RWPE1 (cell line): ENCODE results near the gene POU3F3.

ENCODE experiments used
- CTCF ChIA-PET: fragments of 350-600 bp; sonication (Branson Sonifier 250); formaldehyde crosslinking; extraction: SDS; loops from one replicate; lab custom pipeline; 2021; lab: Yijun Ruan, JAX
- POLR2A ChIA-PET: fragments of 400-600 bp; formaldehyde crosslinking; extraction: SDS; loops from one replicate; lab custom pipeline; 2020; ENCODE audit warnings: antibody characterized with exemption; ENCODE audit not compliant: low non-redundant PET; lab: Yijun Ruan, JAX
- DNase-seq: peaks from one replicate; pipeline ENCODE4 v3.0.0; 2012; ENCODE audit warnings: low spot score
- H3K27ac ChIP-seq: fragments of 450-650 bp; 2 replicates; pipeline ENCODE4 v1.5.1; 2017
- CTCF ChIP-seq: fragments of 450-650 bp; conservative IDR thresholded peaks from 2 replicates; pipeline ENCODE4 v1.5.1; 2017; ENCODE audit warnings: low read depth, mild to moderate bottlenecking

POU3F3 gene

GRCh38 chr2:104859291-104859765 is 5.4 kb downstream of the POU3F3 start:
- POLR2A ChIA-PET = no interaction called here
- H3K27ac ChIP-seq = no peak overlapping the region
- DNase-seq = no peak
- TF ChIP-seq CTCF = no peak
- CTCF ChIA-PET = interaction anchor here (0.6 kb wide), 1 partner anchor 11 kb away, joined by 3 read pairs; no protein-coding TSS in a partner anchor

- ChIA-PET CTCF (interaction anchor here (2.9 kb wide), 1 partner anchor 10 kb away, joined by 15 read pairs; no protein-coding TSS in a partner anchor), POLR2A (no interaction called here)
- no peak overlapping the region for H3K27ac ChIP-seq
- no peak for DNase-seq
- no peak for TF ChIP-seq CTCF
These were observed 6.0 kb downstream of the POU3F3 start for GRCh38 chr2:104859766-104860450.

- ChIA-PET CTCF (interaction anchor here (2.9 kb wide), 1 partner anchor 11 kb away, joined by 15 read pairs; no protein-coding TSS in a partner anchor), POLR2A (no interaction called here)
- DNase-seq = no peak
- no peak for TF ChIP-seq CTCF
- no peak overlapping the region for H3K27ac ChIP-seq
These were observed 6.5 kb downstream of the POU3F3 start for GRCh38 chr2:104860451-104860790.

- ChIA-PET CTCF (interaction anchor here (0.6 to 2.9 kb wide), 2 partner anchors 12 to 30 kb away, joined by 3 to 15 read pairs; no protein-coding TSS in a partner anchor), POLR2A (no interaction called here)
- DNase-seq = no peak
- no peak for TF ChIP-seq CTCF
- no peak overlapping the region for H3K27ac ChIP-seq
These were observed 7.6 kb downstream of the POU3F3 start for GRCh38 chr2:104861351-104862057.

- no peak overlapping the region for H3K27ac ChIP-seq
- POLR2A ChIA-PET = no interaction called here
- CTCF ChIA-PET = interaction anchor here (0.6 to 2.9 kb wide), 2 partner anchors 13 to 30 kb away, joined by 3 to 15 read pairs; no protein-coding TSS in a partner anchor
- DNase-seq = no peak
- TF ChIP-seq CTCF = no peak
These were observed 8.4 kb downstream of the POU3F3 start for GRCh38 chr2:104862058-104862941.

GRCh38 chr2:104863146-104863467 is 9.2 kb downstream of the POU3F3 start:
- no peak for TF ChIP-seq CTCF
- DNase-seq = no peak
- ChIA-PET POLR2A (no interaction called here), CTCF (no interaction called here)
- H3K27ac ChIP-seq = no peak overlapping the region
